Activated naive CD8-positive, alpha-beta T cell treated with anti-CD3 and anti-CD28 coated beads, Interleukin-2, amount 50 U/mL, for 16 hours (primary cell): Measurements from ENCODE around the gene TBL1XR1.

ENCODE experiments used
- DNase-seq: peaks from one replicate; pipeline ENCODE4 v3.0.0-alpha.2; 2020; ENCODE audit warnings: low read depth, low spot score

Gene TBL1XR1

DNA sequence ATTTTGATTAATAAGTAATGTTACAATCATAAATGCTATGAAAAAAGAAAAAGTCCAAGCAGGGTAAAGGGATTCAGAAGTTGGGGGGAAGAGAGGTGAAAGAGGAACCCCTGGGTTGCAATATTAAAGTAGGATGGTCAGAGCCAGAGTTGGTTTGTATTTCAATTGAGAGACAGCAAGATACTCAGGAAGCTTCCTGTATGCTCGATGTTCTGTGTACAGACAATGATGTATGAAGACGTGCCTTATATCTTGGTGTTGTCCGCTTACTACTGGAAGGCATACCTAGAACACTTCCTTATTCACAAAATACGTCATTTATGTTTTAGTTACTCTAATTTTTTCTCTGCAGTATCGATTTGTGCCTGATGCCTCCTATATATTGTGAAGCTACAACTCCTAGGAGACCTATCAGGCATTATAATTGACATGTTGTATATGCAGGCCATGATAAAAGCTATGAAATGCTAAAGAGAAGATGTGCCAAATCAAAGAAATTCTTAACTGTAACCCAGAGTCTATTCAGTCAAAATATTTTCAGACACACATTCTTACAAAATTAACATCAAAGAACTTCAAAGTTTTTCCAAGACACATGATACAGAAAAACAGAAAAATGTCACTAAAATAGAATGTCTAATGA lies 87.5 kb downstream of the TBL1XR1 start:
- no peak for DNase-seq

DNA sequence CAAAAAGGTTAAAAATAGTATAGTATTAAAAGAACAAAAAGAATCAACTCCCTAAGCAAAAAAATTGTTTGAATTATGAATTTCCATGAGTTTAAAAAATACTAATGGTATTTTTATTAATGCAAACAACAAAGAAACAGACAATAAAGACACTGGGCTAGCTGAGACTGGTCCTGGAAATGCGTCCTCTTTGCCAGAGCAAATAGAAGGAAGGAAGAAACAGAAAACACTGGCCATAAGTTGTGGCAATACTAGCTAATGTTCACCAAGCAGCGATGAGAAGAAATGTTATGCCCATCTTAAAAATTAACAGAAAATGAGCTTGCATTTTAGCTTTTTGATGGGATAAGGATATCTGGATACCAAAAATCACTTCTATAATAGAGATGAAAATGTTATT lies 88.6 kb downstream of the TBL1XR1 start:
- DNase-seq: no peak

DNA sequence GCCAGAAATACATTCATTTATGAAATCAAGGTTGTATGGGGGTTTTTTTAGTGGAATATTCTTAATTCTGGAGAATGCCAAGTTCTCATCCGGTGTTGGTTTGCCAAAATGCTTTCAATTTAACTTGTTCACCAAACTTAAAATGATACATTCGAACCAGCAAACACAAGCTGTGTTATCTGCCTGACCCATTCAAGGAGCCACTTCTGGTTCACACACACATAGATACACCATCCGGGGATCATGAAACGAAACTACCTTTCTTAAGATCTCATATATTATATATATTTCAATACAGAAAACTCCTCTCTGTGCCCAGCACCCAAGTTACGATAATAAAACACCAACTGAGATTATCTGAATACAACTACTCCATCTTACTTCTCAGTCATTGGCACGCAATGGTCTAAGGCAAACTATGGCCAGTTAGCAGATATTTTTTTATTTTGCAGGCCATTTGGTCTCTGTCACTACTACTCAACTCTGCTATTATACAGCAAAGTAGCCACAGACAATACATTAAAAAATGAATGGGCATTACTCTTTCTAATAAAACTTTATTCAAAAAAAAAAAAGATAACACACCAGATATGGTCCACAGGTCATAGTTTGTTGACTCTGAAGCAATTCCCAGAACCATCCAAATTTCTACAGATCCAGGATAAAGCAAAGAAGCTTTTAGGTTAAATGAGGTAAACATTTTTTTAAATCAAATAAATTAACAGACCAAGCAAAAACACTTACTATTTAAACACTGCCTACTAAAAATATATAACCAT lies 89.6 kb downstream of the TBL1XR1 start:
- DNase-seq: no peak

DNA sequence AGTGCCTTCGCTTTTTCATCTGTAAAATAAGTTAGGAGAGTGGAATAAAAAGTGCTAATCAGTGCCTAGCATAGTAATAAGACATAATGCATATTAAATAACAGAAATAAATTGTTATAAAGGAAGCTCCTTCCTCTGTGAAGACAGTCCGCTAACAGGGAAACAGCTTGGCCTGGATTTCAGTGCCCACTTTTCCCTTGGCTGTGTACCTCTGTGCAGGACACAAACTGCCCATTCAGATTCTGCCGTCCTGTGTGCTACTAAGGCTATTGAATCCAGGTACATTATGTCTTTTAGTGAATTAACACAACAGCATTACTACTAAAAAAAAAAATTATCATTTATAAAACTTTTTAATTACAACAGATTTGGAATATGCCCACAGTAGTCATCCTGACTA lies 90.7 kb downstream of the TBL1XR1 start:
- no peak for DNase-seq

DNA sequence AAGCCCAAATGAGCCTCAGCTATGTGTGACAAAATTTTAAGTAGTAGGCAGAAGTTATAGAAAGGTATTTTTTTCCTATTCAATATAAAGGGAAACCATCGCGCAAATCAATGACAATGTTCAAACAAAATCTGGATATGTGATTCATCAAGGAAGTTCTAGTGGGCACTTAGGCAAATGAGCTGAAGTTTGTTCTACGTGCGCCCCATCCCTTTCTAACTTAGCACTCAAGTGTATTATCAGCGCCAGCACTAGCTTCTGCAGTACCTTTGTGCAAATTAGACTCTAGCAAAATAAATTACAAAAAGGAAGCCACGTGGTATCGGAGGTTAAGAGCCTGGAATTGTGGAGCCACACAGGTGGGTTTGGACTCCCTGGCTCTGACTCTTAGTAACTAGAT lies 91.1 kb downstream of the TBL1XR1 start:
- no peak for DNase-seq

DNA sequence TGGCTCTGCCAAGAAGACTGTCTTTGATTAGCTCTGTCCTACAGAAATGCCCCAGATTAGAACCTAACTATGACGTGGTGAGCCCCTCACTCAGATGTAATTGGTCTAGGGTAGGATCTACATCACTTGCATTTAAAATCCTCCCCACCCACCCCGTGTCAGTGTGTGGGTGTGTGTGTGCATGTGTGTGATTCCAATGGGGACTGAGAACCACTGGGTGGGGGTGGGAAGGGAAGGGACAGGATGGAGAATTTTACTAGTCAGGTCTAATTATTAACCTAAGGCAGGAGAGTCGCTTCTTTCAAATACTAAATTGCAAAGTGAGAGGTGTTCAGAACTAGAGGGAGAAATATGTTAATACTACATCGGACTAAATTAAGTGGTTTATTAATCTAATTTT lies 91.7 kb downstream of the TBL1XR1 start:
- DNase-seq: no peak

DNA sequence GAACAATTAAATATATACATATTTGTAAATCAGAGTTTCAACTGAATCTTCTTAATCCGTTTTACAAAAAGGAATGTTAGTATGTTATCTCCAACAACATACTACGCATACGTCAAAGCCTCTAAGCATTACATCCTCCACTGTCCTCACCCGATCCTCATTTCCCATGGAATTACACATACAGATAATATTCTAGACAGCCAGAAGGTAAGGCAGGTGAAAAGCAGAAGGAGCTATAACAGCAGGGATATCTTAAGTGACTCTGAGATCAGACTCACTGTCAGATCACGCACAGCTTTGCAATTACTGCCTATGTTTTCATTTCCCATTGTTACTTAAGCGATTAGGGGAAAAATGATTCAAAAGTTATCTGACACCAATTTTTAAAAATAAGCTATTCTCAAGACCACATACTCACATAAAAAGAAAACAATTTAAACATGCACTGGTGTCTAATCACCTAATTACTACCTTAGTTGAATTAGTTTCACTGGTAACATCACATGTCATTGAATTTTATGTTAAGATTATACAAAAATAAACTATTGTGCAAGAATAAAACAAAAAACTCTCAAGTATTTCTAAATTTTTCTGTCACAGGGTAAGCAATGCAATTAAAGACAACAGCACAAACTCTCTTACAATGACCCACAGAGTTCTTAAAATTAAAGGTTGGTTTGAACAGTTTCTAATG lies 92.8 kb downstream of the TBL1XR1 start:
- DNase-seq: no peak

DNA sequence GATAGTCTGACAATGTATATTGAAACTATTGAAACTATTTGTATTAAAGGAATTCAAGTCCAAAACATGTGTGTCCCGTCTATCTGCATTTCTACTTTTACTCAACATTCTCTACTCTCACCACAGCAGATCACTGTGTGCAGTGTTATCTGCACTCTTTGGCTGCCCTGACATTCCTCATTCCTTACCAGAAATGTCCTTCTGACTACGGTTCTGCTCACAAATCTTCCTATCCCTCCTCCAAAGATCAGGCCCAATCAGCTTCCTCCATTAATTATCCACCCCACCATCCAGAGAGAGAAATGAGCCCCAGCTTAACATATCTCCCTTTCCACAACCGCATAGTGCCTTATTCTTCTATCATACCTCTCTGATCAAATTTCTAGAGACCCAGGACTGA lies 94.7 kb downstream of the TBL1XR1 start:
- no peak for DNase-seq

DNA sequence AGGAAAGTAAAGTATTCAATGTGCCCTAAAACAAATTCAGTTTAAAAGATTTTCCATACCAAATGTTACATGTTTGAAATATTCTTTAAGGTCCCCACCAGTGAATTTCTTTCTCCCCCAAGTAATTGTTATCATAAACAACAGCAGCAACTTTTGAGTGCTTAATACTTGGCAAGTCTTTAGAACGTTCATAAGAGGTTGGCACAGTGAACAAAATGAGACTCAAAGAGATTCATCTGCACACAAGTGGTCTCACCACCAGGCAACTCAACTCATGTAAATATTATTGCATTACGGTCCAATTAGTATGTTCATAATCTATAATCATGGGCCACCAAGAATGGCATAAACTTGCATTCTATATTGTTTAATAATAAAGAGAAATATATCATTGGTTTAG lies 98.7 kb downstream of the TBL1XR1 start:
- no peak for DNase-seq

DNA sequence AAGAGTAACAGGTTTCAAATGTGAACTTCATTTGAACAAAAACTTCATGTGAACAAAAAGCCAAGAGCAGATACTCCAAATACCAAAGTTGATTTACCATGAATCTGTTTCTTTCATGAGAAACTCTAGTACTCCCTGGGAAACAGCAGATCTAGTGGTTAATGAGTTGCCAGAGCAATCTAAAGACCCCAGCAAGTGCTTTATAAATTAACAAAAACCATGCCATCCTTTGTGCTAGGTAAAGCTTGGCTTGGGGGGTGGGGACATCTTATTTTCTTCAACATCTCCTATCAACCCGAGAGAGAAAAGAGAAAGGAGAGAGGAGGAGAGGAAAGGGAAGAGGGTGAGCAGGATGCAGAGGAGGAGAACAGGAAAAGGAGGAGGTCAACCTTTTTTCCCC lies 100.7 kb downstream of the TBL1XR1 start:
- DNase-seq: no peak

DNA sequence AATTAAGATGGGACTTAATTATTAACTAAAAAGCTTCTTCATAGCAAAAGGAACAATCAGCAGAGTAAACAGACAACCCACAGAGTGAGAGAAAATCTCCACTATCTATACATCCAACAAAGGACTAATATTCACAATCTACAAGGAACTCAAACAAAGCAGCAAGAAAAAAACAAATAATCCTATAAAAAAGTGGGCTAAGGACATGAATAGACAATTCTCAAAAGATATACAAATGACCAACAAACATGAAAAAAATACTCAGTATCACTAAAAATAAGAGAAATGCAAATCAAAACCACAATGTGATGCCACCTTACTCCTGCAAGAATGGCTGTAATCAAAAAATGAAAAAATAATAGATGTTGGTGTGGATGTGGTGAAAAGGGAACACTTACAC lies 103.3 kb downstream of the TBL1XR1 start:
- DNase-seq: no peak

DNA sequence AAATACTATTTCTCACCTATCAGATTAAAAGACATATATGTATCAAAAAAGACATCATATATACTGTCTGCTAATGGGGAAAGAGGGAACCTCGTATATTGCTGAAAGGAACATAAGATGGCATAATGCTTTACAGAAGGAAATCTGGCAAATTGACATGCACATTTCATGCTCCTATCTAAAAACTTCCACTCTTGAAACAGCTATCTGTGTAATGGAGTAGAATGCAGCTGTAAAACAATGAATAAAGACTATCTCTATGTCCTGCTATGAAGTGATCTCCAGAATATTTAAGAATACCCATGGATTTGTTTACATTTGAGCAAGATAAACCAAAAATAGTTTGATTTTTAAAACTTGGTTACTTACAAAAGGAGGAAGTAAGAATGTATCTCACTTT lies 107.4 kb downstream of the TBL1XR1 start:
- DNase-seq: no peak

DNA sequence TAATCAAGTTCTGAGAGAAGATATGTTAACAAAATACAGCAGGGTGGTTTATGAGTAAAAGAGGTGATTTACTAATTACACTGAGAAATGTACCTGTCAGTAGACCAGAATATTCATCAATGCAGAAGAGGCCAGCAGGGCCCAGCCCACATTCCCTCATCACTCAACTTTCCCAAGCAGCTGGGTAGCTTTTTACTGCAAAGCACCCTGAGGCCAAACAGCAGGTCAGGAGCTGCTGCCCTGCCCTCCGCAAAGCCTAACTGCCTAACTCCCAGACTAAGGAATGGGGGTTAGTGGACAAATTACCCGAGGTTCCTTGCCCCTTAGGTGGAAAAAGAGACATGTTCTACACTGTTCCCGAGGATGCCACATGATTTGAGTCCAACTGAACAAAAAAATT lies 108.2 kb downstream of the TBL1XR1 start:
- DNase-seq: no peak

DNA sequence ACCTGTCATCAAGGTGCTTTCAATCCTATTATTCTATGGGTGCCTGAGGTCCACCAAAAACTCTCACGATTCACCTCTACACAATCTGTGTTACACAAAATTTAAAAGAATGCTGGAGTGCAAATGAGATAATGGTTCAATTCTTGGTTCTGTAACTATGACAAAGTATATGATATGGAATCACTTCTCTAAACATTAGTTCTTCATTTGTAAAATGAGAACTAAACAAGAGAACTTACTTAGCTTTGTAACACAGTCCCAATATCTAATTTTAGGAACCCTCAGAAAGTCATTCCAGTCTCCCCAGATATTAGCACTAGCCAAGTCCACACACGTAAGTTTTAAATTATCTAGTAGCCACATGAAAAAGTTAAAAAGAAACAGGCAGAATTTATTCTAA lies 111.5 kb downstream of the TBL1XR1 start:
- no peak for DNase-seq

DNA sequence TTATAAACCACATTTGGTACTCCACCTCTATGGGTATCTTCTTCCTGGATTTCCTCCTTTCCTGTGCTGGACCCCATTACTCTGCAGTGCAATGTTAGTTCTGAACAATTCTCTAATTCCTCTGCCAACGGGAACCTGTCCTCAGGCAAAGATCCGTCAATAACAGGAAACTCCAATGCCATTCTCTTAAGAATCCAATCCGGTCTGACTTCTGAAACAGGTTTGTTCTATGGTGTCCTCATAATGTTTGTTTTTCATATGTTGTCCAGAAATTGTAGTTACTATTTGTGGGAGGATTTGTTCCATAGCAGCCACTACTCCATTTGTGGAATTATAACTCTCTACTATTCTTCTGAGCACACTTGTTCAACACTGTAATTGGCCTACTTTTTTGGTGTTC lies 112.7 kb downstream of the TBL1XR1 start:
- DNase-seq: no peak

DNA sequence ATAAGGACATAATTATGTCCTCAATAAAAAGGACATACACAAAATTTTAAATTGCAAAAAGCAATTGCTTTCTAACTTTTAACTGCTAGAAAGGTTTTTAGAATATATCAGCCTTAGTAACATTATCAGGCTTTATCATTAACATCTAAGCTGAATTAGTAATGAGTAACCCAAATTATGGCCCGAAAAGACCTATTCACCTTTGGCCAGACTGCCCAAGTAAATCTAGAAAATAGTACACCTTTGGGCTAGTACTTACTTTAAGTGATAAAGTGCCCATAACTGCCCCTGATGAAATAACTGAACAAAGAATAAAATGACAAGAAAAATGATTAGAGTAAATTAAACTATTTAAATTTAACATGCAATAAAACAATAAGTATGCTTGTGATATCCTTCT lies 117.2 kb downstream of the TBL1XR1 start:
- DNase-seq: no peak

DNA sequence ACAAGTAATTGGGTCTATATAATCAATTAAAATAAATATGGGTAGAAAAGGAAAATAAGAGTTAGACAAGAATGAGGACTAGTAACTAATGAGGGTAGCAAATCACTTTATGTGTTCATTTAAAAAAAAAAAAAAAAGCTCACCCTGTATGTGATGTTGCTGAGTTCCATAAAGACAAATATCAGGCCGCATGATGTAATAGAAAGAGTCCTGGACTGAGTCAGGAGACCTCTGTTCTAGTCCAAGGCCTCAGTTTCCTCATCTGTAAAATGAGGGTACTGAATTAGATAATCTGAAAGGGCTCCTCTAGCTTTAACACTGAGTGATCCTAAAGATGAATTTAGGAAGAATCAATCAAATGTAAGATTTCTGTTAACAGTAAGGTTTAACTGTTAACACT lies 117.6 kb downstream of the TBL1XR1 start:
- no peak for DNase-seq

DNA sequence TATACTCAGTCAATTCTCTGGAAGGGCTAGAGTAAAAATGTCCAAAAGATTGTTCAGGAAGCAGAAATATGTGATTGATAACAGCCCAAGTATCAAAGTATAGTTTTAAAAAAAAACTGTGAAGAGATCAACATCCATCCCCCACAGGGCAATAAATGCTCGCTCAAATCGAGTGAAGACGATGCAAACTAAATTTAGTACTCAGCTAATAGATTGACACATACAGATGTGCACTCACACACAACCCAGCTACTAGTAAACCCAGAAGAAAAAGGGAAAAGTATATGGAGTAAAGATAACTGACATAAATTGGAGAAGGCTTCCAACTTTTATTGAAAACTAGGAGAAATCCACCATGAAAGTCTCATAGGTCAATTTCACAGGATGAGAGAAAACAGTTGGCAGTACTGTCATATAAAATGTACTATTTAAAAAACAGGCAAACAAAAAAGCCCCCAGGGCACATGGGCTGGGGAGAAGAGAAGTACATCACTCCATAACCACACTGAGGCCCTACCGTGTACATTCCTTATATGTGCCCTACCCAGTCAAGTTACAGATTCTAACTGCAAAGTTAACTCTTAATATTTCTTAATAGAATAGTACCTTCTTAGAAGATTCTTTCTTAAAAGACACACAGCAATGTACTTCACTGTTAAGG lies 125.7 kb downstream of the TBL1XR1 start:
- no peak for DNase-seq

DNA sequence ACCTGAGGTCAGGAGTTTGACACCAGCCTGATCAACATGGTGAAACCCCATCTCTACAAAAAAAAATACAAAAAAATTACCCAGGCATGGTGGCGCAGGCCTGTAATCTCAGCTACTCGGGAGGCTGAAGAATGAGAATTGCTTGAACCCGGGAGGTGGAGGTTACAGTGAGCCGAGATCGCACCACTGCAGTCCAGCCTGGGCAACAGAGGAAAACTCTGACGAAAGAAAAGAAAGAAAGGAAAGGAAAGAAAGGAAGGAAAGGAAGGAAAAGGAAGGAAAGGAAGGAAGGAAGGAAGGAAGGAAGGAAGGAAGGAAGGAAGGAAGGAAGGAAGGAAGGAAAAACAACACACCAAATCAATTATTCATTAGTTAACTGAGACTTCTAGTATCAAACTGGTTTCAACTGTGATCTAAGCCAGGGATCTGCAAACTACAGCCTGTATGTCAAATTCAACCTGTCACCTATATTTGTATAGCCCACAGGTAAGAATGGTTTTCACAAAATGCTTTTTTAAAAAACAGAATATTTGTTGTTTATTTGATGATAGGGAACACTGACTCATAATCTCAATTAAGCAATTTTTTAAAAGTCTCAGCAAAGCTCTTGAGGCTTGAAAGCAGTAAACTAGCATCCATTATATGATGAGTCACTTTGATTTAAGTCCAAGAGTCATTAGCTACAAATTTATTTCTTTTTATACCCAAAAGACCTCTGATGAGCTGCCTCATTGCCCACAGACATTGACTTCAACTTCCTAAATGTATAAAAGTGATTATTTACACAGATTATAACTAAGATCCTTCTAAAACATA lies 127.6 kb downstream of the TBL1XR1 start:
- no peak for DNase-seq

DNA sequence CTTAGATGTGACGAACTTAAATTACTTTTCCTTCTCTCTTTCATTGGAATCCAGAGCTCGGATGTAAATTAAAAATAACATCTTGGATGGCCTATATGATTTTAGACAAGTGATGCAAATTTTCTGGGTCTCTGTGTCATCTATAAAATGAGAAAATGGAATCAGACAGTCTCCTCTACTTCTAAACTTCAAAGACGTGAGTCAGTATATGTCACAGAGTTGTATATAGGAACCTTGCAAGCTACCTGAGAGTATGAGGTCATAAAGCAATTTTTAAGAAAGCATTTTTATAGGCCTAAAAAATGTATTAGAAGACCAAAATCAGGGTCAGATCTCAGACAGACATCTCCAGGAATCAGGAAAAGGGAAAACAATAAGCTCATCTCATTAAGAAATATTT lies 128.3 kb downstream of the TBL1XR1 start:
- no peak for DNase-seq

DNA sequence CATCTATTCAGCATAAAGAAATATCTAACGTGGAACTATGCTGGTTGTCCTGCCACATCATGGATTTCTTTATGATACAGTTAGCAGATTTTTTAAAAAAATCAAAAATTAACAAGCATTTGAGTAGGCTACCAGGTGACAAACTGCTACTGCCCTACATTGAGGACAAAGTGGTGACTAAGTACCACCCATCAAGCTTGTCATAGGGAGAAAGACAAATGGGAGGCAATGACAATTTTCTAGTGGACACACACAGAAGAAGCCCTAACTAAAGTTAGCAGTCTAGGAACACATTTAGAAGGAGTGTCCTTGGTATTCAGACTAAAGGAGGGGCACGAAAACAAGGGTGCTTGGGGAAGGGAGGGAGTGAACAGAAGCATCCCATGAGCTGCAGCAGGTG lies 131.2 kb downstream of the TBL1XR1 start:
- no peak for DNase-seq
